Hindlimb muscle (tissue), 1 donor: Measurements from ENCODE around the gene CIAPIN1. TPM values are rescaled to one million over a fixed set of nuclear protein-coding genes. Genes with fewer than 3 reads are reported as not detected.
A peak's percentile ranks its signal among the peaks of the same experiment; 100 is the strongest.
"Not testable (repeated sequence)": the region's sequence is repeated elsewhere in the genome, so short reads cannot be mapped to it uniquely, and the experiment has no call there.

ENCODE experiments used
- DNase-seq: peaks from one replicate; pipeline ENCODE4 v3.0.0-alpha.2; 2013
- polyA plus RNA-seq: library from polyadenylated mRNA; unstranded; fragments of 120-200 nt; gene quantifications from one replicate; pipeline ENCODE4 v1.2.1, GENCODE V29; 2013; ENCODE audit not compliant: insufficient read length

The CIAPIN1 gene
- polyA plus RNA-seq, 1 donor, result 55.8 TPM

- no peak for DNase-seq
These were observed 43.0 kb downstream of the CIAPIN1 start, which contains the start of gene CCL17 for GRCh38 chr16:57403965-57404817. CCL17 (plus strand) TSS chr16:57404767; CDS start chr16:57413933, 9,166 bp downstream.

GRCh38 chr16:57401943-57402640 lies 45.1 kb downstream of the CIAPIN1 start:
- no peak for DNase-seq

GRCh38 chr16:57397493-57397892 lies 49.7 kb downstream of the CIAPIN1 start:
- DNase-seq, result not testable (repeated sequence)

GRCh38 chr16:57396786-57397185 lies 50.4 kb downstream of the CIAPIN1 start:
- no peak for DNase-seq

GRCh38 chr16:57395026-57395425 lies 52.2 kb downstream of the CIAPIN1 start:
- no peak for DNase-seq

GRCh38 chr16:57394444-57394843 lies 52.7 kb downstream of the CIAPIN1 start:
- no peak for DNase-seq

- DNase-seq, result no peak
These were observed 54.5 kb downstream of the CIAPIN1 start for GRCh38 chr16:57392694-57393093.

- no peak for DNase-seq
These were observed 55.5 kb downstream of the CIAPIN1 start for GRCh38 chr16:57391708-57392107.

- no peak for DNase-seq
These were observed 55.9 kb downstream of the CIAPIN1 start for GRCh38 chr16:57391300-57391699.

GRCh38 chr16:57390636-57391295 lies 56.4 kb downstream of the CIAPIN1 start:
- DNase-seq, result no peak

- DNase-seq, result no peak
These were observed 58.1 kb downstream of the CIAPIN1 start for GRCh38 chr16:57389087-57389468.

GRCh38 chr16:57388359-57389086 lies 58.7 kb downstream of the CIAPIN1 start:
- no peak for DNase-seq

- no peak for DNase-seq
These were observed 59.4 kb downstream of the CIAPIN1 start for GRCh38 chr16:57387598-57388354.

GRCh38 chr16:57386381-57386951 lies 60.7 kb downstream of the CIAPIN1 start:
- DNase-seq, result peak; percentile 68

GRCh38 chr16:57385083-57385482 lies 62.1 kb downstream of the CIAPIN1 start:
- DNase-seq, result no peak

GRCh38 chr16:57384248-57385070 lies 62.7 kb downstream of the CIAPIN1 start:
- DNase-seq, result no peak

GRCh38 chr16:57383276-57384247 lies 63.6 kb downstream of the CIAPIN1 start:
- no peak for DNase-seq

GRCh38 chr16:57382535-57383275 lies 64.5 kb downstream of the CIAPIN1 start:
- DNase-seq, result no peak
